Stimulated activated CD4-positive, alpha-beta T cell treated with anti-CD3 and anti-CD28 coated beads, Interleukin-15, amount 100 ng/mL, for 1 hour (primary cell): ENCODE data around the gene NTSR1.

Experiments
- DNase-seq, 2 donors: peaks; one replicate each; pipeline ENCODE4 v3.0.0-alpha.2; 2020; ENCODE audit warnings: low read depth in 1 of 2, low spot score in 1 of 2

Gene NTSR1

GRCh38 chr20:62707276-62707920 lies 1.2 kb upstream of the NTSR1 start:
- no peak for DNase-seq

GRCh38 chr20:62707921-62708521 lies 615 bp upstream of the NTSR1 start:
- no peak for DNase-seq

GRCh38 chr20:62709537-62709905 lies 885 bp downstream of the NTSR1 start:
- DNase-seq: no peak

GRCh38 chr20:62710221-62710885 lies 1.7 kb downstream of the NTSR1 start:
- DNase-seq: no peak

- DNase-seq: no peak
Observed at GRCh38 chr20:62710886-62711702, 2.5 kb downstream of the NTSR1 start.

GRCh38 chr20:62711703-62712101 lies 3.1 kb downstream of the NTSR1 start:
- DNase-seq: no peak

GRCh38 chr20:62712606-62713005 lies 4.0 kb downstream of the NTSR1 start:
- no peak for DNase-seq

- DNase-seq: no peak
Observed at GRCh38 chr20:62714006-62714405, 5.4 kb downstream of the NTSR1 start.

- no peak for DNase-seq
Observed at GRCh38 chr20:62714799-62715198, 6.2 kb downstream of the NTSR1 start.

- DNase-seq: no peak
Observed at GRCh38 chr20:62715201-62715600, 6.6 kb downstream of the NTSR1 start.

- no peak for DNase-seq
Observed at GRCh38 chr20:62716198-62716940, 7.7 kb downstream of the NTSR1 start.

- no peak for DNase-seq
Observed at GRCh38 chr20:62716941-62717310, 8.3 kb downstream of the NTSR1 start.

GRCh38 chr20:62717933-62718332 lies 9.3 kb downstream of the NTSR1 start:
- DNase-seq: no peak

GRCh38 chr20:62718546-62718945 lies 9.9 kb downstream of the NTSR1 start:
- no peak for DNase-seq

GRCh38 chr20:62719250-62719935 lies 10.8 kb downstream of the NTSR1 start:
- DNase-seq: no peak

GRCh38 chr20:62721511-62722370 lies 13.1 kb downstream of the NTSR1 start:
- DNase-seq: no peak

GRCh38 chr20:62722627-62723026 lies 14.0 kb downstream of the NTSR1 start:
- no peak for DNase-seq

- DNase-seq: no peak
Observed at GRCh38 chr20:62723351-62723750, 14.7 kb downstream of the NTSR1 start.

- no peak for DNase-seq
Observed at GRCh38 chr20:62723768-62724450, 15.3 kb downstream of the NTSR1 start.
